Neural cell (in vitro differentiated cells): ENCODE results near the gene PLD5. TPM values are rescaled to one million over a fixed set of nuclear protein-coding genes. Genes with fewer than 3 reads are reported as not detected.
"Not testable (repeated sequence)": the region's sequence is repeated elsewhere in the genome, so short reads cannot be mapped to it uniquely, and the experiment has no call there.

ENCODE experiments used
- H2AFZ ChIP-seq: fragments of 200-600, 300-800 bp; sonication (generic), shearing (Covaris generic); 2 replicates; pipeline ENCODE4 v1.6.0; 2014; ENCODE audit warnings: low read depth, mild to moderate bottlenecking, antibody characterized with exemption, low read length, moderate library complexity
- H3F3A ChIP-seq: fragments of 200-600 bp; shearing (Covaris generic); 2 replicates; pipeline ENCODE4 v1.6.1; 2016; ENCODE audit warnings: mild to moderate bottlenecking, moderate library complexity, mixed read lengths, antibody characterized with exemption, low read length; ENCODE audit not compliant: insufficient read depth, poor library complexity, severe bottlenecking
- H3K27ac ChIP-seq: fragments of 200-600, 300-800 bp; sonication (generic), shearing (Covaris generic); 2 replicates; pipeline ENCODE4 v1.5.1; 2014; ENCODE audit warnings: mild to moderate bottlenecking, low read length, moderate library complexity
- H3K27me3 ChIP-seq: fragments of 300-800, 200-600 bp; sonication (generic), shearing (Covaris generic); 2 replicates; pipeline ENCODE4 v1.6.0; 2014; ENCODE audit warnings: mild to moderate bottlenecking, low read depth, low read length, moderate library complexity; ENCODE audit not compliant: insufficient read depth
- H3K36me3 ChIP-seq: fragments of 300-800, 200-600 bp; sonication (generic), shearing (Covaris generic); 2 replicates; pipeline ENCODE4 v1.5.1; 2014; ENCODE audit warnings: mild to moderate bottlenecking, antibody characterized with exemption, low read length, moderate library complexity; ENCODE audit not compliant: insufficient read depth
- H3K4me2 ChIP-seq: fragments of 300-800, 200-600 bp; sonication (generic), shearing (Covaris generic); 2 replicates; pipeline ENCODE4 v1.6.0; 2014; ENCODE audit warnings: mild to moderate bottlenecking, low read length
- H3K4me3 ChIP-seq: fragments of 300-800, 200-600 bp; sonication (generic), shearing (Covaris generic); 2 replicates; pipeline ENCODE4 v1.5.1; 2014; ENCODE audit warnings: mild to moderate bottlenecking, low read length, moderate library complexity
- H3K79me2 ChIP-seq: fragments of 200-600 bp; shearing (Covaris generic); replicated peaks from 2 replicates; pipeline ENCODE4 v1.6.0; 2014; ENCODE audit warnings: mild to moderate bottlenecking, low read length, moderate library complexity; ENCODE audit not compliant: insufficient read depth
- H3K9ac ChIP-seq: fragments of 300-800, 200-600 bp; sonication (generic), shearing (Covaris generic); 2 replicates; pipeline ENCODE4 v1.6.1; 2016; ENCODE audit warnings: mild to moderate bottlenecking, low read length, mixed read lengths
- H3K9me2 ChIP-seq: fragments of 200-600 bp; shearing (Covaris generic); 2 replicates; pipeline ENCODE4 v1.6.1; 2016; ENCODE audit warnings: mild to moderate bottlenecking, low read length, mixed read lengths; ENCODE audit not compliant: insufficient read depth
- H3K9me3 ChIP-seq: fragments of 200-600, 300-800 bp; sonication (generic), shearing (Covaris generic); 2 replicates; pipeline ENCODE4 v1.6.1; 2016; ENCODE audit warnings: mild to moderate bottlenecking, mixed run types, low read length, moderate library complexity, mixed read lengths
- H4K20me1 ChIP-seq: fragments of 200-600 bp; shearing (Covaris generic); 2 replicates; pipeline ENCODE4 v1.6.1; 2016; ENCODE audit warnings: mild to moderate bottlenecking, mixed run types; ENCODE audit not compliant: insufficient read depth
- CTCF ChIP-seq: fragments of 450-650 bp; IDR thresholded peaks from 2 replicates; pipeline ENCODE4 v1.5.1; 2014; ENCODE audit warnings: antibody characterized with exemption, mild to moderate bottlenecking, moderate library complexity; ENCODE audit not compliant: poor library complexity, severe bottlenecking
- EP300 ChIP-seq: fragments of 450-650 bp; conservative IDR thresholded peaks from 2 replicates; pipeline ENCODE4 v1.6.1; 2014; ENCODE audit warnings: antibody characterized with exemption, mild to moderate bottlenecking, moderate library complexity; ENCODE audit not compliant: poor library complexity, severe bottlenecking
- EZH2 ChIP-seq: fragments of 200-600, 300-800 bp; shearing (Covaris generic), sonication (generic); IDR thresholded peaks from 2 replicates; pipeline ENCODE4 v1.6.1; 2014; ENCODE audit warnings: antibody characterized with exemption, low read length, borderline replicate concordance, mild to moderate bottlenecking; ENCODE audit not compliant: insufficient read depth, poor library complexity, severe bottlenecking
- MXI1 ChIP-seq: fragments of 450-650 bp; conservative IDR thresholded peaks from 2 replicates; pipeline ENCODE4 v1.6.1; 2014; ENCODE audit warnings: antibody characterized with exemption, mild to moderate bottlenecking; ENCODE audit not compliant: poor library complexity, severe bottlenecking
- POLR2AphosphoS5 ChIP-seq: IDR thresholded peaks from 2 replicates; pipeline ENCODE4 v1.6.1; 2012
- RAD21 ChIP-seq: fragments of 450-650 bp; conservative IDR thresholded peaks from 2 replicates; pipeline ENCODE4 v1.6.1; 2014; ENCODE audit warnings: antibody characterized with exemption, mild to moderate bottlenecking, moderate library complexity
- REST ChIP-seq: IDR thresholded peaks from 2 replicates; pipeline ENCODE4 v1.6.1; 2012; ENCODE audit warnings: borderline replicate concordance
- SMC3 ChIP-seq: fragments of 450-650 bp; conservative IDR thresholded peaks from 2 replicates; pipeline ENCODE4 v1.6.1; 2014; ENCODE audit warnings: antibody characterized with exemption, mild to moderate bottlenecking, moderate library complexity; ENCODE audit not compliant: poor library complexity
- TAF1 ChIP-seq: IDR thresholded peaks from 2 replicates; pipeline ENCODE4 v1.6.1; 2012; ENCODE audit warnings: low read depth
- polyA plus RNA-seq: library from polyadenylated mRNA; depleted of rRNA; stranded (reverse); fragments of >200 nt; gene quantifications from 2 replicates; pipeline ENCODE4 v1.2.3, GENCODE V29; 2014

Gene PLD5
- polyA plus RNA-seq, 1 donor from 2014 or later = 0.64 TPM

GRCh38 chr1:242462867-242463266 is 61.6 kb downstream of the PLD5 start:
- Histone ChIP-seq H3K27ac (no peak overlapping the region), H3K9me2 (no peaks in the 10 kb centered on the region), H3K9ac (no peak overlapping the region), H2AFZ (no peak overlapping the region), H3K4me2 (no peak overlapping the region), H3K79me2 (no peaks in the 10 kb centered on the region), H3K36me3 (no peaks in the 10 kb centered on the region), H4K20me1 (no peaks in the 10 kb centered on the region), H3K4me3 (no peak overlapping the region), H3K9me3 (no peaks in the 10 kb centered on the region), H3K27me3 (no peaks in the 10 kb centered on the region), H3F3A (no peaks in the 10 kb centered on the region)
- TF ChIP-seq CTCF = no peak
- TF ChIP-seq EP300 = no peak
- no peak for TF ChIP-seq EZH2
- no peak for TF ChIP-seq REST
- no peak for TF ChIP-seq POLR2AphosphoS5
- no peak for TF ChIP-seq MXI1
- no peak for TF ChIP-seq SMC3
- no peak for TF ChIP-seq TAF1
- no peak for TF ChIP-seq RAD21

GRCh38 chr1:242459740-242460139 is 64.8 kb downstream of the PLD5 start:
- not testable (repeated sequence) for H3K9me3 ChIP-seq, H3K36me3 ChIP-seq, H2AFZ ChIP-seq, H3K27me3 ChIP-seq, H4K20me1 ChIP-seq, H3K9me2 ChIP-seq, H3F3A ChIP-seq, H3K27ac ChIP-seq, H3K79me2 ChIP-seq, H3K4me2 ChIP-seq, H3K9ac ChIP-seq, H3K4me3 ChIP-seq

GRCh38 chr1:242456726-242457269 is 67.7 kb downstream of the PLD5 start:
- Histone ChIP-seq H4K20me1 (no peaks in the 10 kb centered on the region), H3K36me3 (no peaks in the 10 kb centered on the region), H3K4me2 (no peak overlapping the region), H3K9me3 (no peaks in the 10 kb centered on the region), H3F3A (no peaks in the 10 kb centered on the region), H3K27me3 (no peaks in the 10 kb centered on the region), H3K4me3 (no peak overlapping the region), H3K9ac (no peak overlapping the region), H3K79me2 (no peaks in the 10 kb centered on the region), H3K27ac (no peak overlapping the region), H2AFZ (no peak overlapping the region), H3K9me2 (no peaks in the 10 kb centered on the region)
- TF ChIP-seq REST (no peak), EP300 (no peak), EZH2 (no peak), TAF1 (no peak)
